GM12878 (cell line): ENCODE measurements around the gene COASY. TPM values are rescaled to one million over a fixed set of nuclear protein-coding genes. Genes with fewer than 3 reads are reported as not detected.

Source experiments
- ATAC-seq: fragments of 200-7000 bp; cut with Tn5 transposase; 3 replicates; pipeline ENCODE4 v1.9.1; 2020; ENCODE audit warnings: mild to moderate bottlenecking, moderate library complexity
- BruUV-seq: library from RNA; stranded (reverse); fragments of 400-500 nt; replicated peaks from 2 replicates; lab custom pipeline; 2021; lab: Mats Ljungman, UMichigan
- CTCF ChIA-PET: fragments of 300-600 bp; sonication (Branson Sonifier 250); formaldehyde crosslinking; extraction: SDS; loops from one replicate; lab custom pipeline; 2021; ENCODE audit warnings: inconsistent platforms; lab: Yijun Ruan, JAX
- POLR2A ChIA-PET: fragments of 350-600 bp; formaldehyde crosslinking; extraction: SDS; loops from one replicate; lab custom pipeline; 2021; ENCODE audit warnings: inconsistent platforms; lab: Charles Lee
- RAD21 ChIA-PET: fragments of 300-600 bp; sonication (Branson Sonifier 250); formaldehyde crosslinking; loops from one replicate; lab custom pipeline; 2023; ENCODE audit warnings: antibody characterized with exemption; ENCODE audit not compliant: unreplicated experiment; lab: Charles Lee
- SMC1A ChIA-PET: fragments of 300-600 bp; sonication (Branson Sonifier 250); formaldehyde crosslinking; loops from one replicate; lab custom pipeline; 2023; ENCODE audit not compliant: unreplicated experiment, uncharacterized antibody; lab: Charles Lee
- DNase-seq: peaks from one replicate; pipeline ENCODE4 v3.0.0-alpha.2; 2011; ENCODE audit warnings: low read depth, low spot score
- FAIRE-seq: peaks from 3 replicates; lab custom pipeline; 2011; peaks lifted over from hg19 to GRCh38; lab: Jason Lieb, UNC
- H2AFZ ChIP-seq: 2 replicates; pipeline ENCODE4 v1.6.0; 2011; ENCODE audit warnings: low read depth, low read length, control low read depth; ENCODE audit not compliant: control insufficient read depth
- H3K27ac ChIP-seq: 2 replicates; pipeline ENCODE4 v1.5.1; 2011; ENCODE audit warnings: control low read depth; ENCODE audit not compliant: control insufficient read depth, insufficient read depth
- H3K27me3 ChIP-seq, 2 experiments: replicated peaks in 1 of 2; 2 replicates each; pipeline versions ENCODE4 v1.6.0 to v1.6.1; 2011; ENCODE audit warnings: low read length in 1 of 2; ENCODE audit not compliant: control insufficient read depth in 2 of 2, insufficient read depth in 2 of 2
- H3K36me3 ChIP-seq, 2 experiments: 2 replicates each; pipeline ENCODE4 v1.5.1; 2011; ENCODE audit warnings: low read length in 1 of 2; ENCODE audit not compliant: control insufficient read depth in 2 of 2, insufficient read depth in 2 of 2
- H3K4me1 ChIP-seq: 2 replicates; pipeline ENCODE4 v1.6.1; 2011; ENCODE audit warnings: mild to moderate bottlenecking, low read length, moderate library complexity, mixed read lengths; ENCODE audit not compliant: control insufficient read depth, insufficient read depth
- H3K4me2 ChIP-seq: 2 replicates; pipeline ENCODE4 v1.6.0; 2011; ENCODE audit warnings: control low read depth; ENCODE audit not compliant: control insufficient read depth, insufficient read depth
- H3K4me3 ChIP-seq: fragments of 200-600 bp; sonication (generic); 2 replicates; pipeline ENCODE4 v1.5.1; 2016
- H3K79me2 ChIP-seq: 2 replicates; pipeline ENCODE4 v1.6.0; 2011; ENCODE audit warnings: low read length; ENCODE audit not compliant: control insufficient read depth, insufficient read depth
- H3K9ac ChIP-seq: 2 replicates; pipeline ENCODE4 v1.8.0; 2011; ENCODE audit warnings: low read length, control low read depth, mixed read lengths; ENCODE audit not compliant: control insufficient read depth, insufficient read depth
- H3K9me3 ChIP-seq: replicated peaks from 3 replicates; pipeline ENCODE4 v1.5.1; 2011; ENCODE audit warnings: mild to moderate bottlenecking, low read length; ENCODE audit not compliant: control insufficient read depth, insufficient read depth
- H4K20me1 ChIP-seq: 2 replicates; pipeline ENCODE4 v1.6.0; 2011; ENCODE audit not compliant: control insufficient read depth, insufficient read depth
- BRCA1 ChIP-seq: IDR thresholded peaks from 2 replicates; pipeline ENCODE4 v1.6.1; 2011; ENCODE audit warnings: low read depth, low read length, improper control_type of control experiment
- CHD4 ChIP-seq: fragments of 200-600 bp; sonication (generic); IDR thresholded peaks from 2 replicates; pipeline ENCODE4 v1.6.1; 2016; ENCODE audit warnings: mild to moderate bottlenecking
- FOS ChIP-seq: IDR thresholded peaks from 3 replicates; pipeline ENCODE4 v1.6.1; 2011; ENCODE audit warnings: borderline replicate concordance; ENCODE audit not compliant: insufficient read length; ENCODE audit errors: extremely low read depth
- SKIL ChIP-seq: fragments of 450-650 bp; IDR thresholded peaks from 2 replicates; pipeline ENCODE4 v1.6.1; 2017; ENCODE audit warnings: mild to moderate bottlenecking, low read depth, inconsistent platforms; ENCODE audit not compliant: poor library complexity, severe bottlenecking
- WGBS: methylation state at CpG from one replicate; pipeline ENCODE4 v1.1.6; 2016; ENCODE audit warnings: low lambda C conversion rate; ENCODE audit not compliant: insufficient replicate concordance, insufficient coverage; ENCODE audit errors: missing lambda C conversion rate; 5-methylcytosine and 5-hydroxymethylcytosine counted together
- in situ Hi-C: fragments of 300-500 bp; cut with MboI; formaldehyde crosslinking; loops from 9 replicates; pipeline ENCODE4 v1.14.3; 2018; ENCODE audit warnings: mixed read lengths
- intact Hi-C: fragments of 100-400 bp; cut with micrococcal nuclease; formaldehyde crosslinking; loops from one replicate; pipeline ENCODE4 v1.14.2; 2022; ENCODE audit not compliant: unreplicated experiment
- microRNA-seq: library from miRNA; unstranded; fragments of <30 nt; microRNA quantifications from one replicate; pipeline ENCODE4, GENCODE V29; 2018
- polyA plus RNA-seq, 11 experiments: library from polyadenylated mRNA; depleted of rRNA in 4 of 11; unstranded in 6 of 11; stranded (reverse) in 5 of 11; fragments of >200 nt; fragmentation: Nextera tagmentation in 4 of 11; fragmentation: Illumina TruSeq in 1 of 11; extraction: Ambion mirVana in 4 of 11; extraction: Trizol in 1 of 11; gene quantifications; 1 replicate in 1 of 11; 2 replicates in 10 of 11; pipeline versions ENCODE4 v1.2.1 to v1.2.3, GENCODE V29; 2011 to 2016; ENCODE audit warnings: inconsistent platforms in 2 of 11, missing spikeins in 2 of 11, low read depth in 1 of 11
- total RNA-seq, 4 experiments: library from RNA; depleted of rRNA in 3 of 4; stranded (reverse); fragments of >200 nt in 3 of 4; fragmentation: Illumina TruSeq in 1 of 4; extraction: Trizol in 1 of 4; gene quantifications; 2 replicates each; pipeline versions ENCODE4 v1.2.1 to v1.2.3, GENCODE V29; 2013 to 2021

The COASY gene
- total and polyA plus RNA-seq, 10 of the 15 experiments (the other 5 are each of a cell fraction or from before 2014, with no cell fraction given), result 18.6 to 93.9 (median 43.2) TPM

GRCh38 chr17:42613699-42614295 lies 51.8 kb downstream of the COASY start:
- Histone ChIP-seq H3K27ac (no peak overlapping the region), H4K20me1 (no peaks in the 10 kb centered on the region), H3K27me3 (no peaks in the 10 kb centered on the region), H3K36me3 (peaks cover 9 to 22% of the 10 kb centered on the region in 2 experiments), H3K9me3 (no peaks in the 10 kb centered on the region), H2AFZ (no peak overlapping the region), H3K4me2 (no peak overlapping the region), H3K9ac (no peak overlapping the region), H3K4me3 (no peak overlapping the region), H3K4me1 (peaks cover 14% of the 10 kb centered on the region), H3K79me2 (peaks cover 17% of the 10 kb centered on the region)
- ChIA-PET POLR2A (interaction anchor here (0.7 kb wide), 1 partner anchor 26 kb away, joined by 4 read pairs; no protein-coding TSS in a partner anchor), SMC1A (no interaction called here), RAD21 (interaction anchor here (1.0 kb wide), 1 partner anchor 9 kb away, joined by 3 read pairs; no protein-coding TSS in a partner anchor), CTCF (no interaction called here)
- in situ Hi-C loops (loop anchor here (25.0 kb wide), 1 partner anchor 599 kb away; the partner anchor contains the start of gene TMEM106A), intact Hi-C loops (no loop called here)
- no TSS peak for BruUV-seq
- ATAC-seq (no peak), FAIRE-seq (no peak), DNase-seq (no peak)
- 99% methylated on average over 17 of the region's 17 CpGs for WGBS
- TF ChIP-seq SKIL (no peak), CHD4 (no peak), BRCA1 (no peak), FOS (no peak)

Small RNAs within 50 kb of the gene (microRNA-seq; reads per million reads assigned to microRNA genes)
- 14.7 reads per million, percentile 49 among the genes with 10 or more reads in this experiment for gene MIR5010

Other genes with a start within 250 kb of the COASY start
Only the 7 nearest of the 19 such genes appear.
- 19.0 and 23.1 TPM in 2 replicates for gene NAGLU, start 25.9 kb upstream of the COASY start, total RNA-seq (2014; rRNA removed)
- 8.2 and 8.5 TPM in 2 replicates for gene NAGLU, start 25.9 kb upstream of the COASY start, total RNA-seq (2014; rRNA removed; fragmentation: Illumina TruSeq; extraction: Trizol)
- 25.8 and 27.4 TPM in 2 replicates for gene NAGLU, start 25.9 kb upstream of the COASY start, total RNA-seq (2021)
- 4.6 and 9.3 TPM in 2 replicates for gene NAGLU, start 25.9 kb upstream of the COASY start, polyA plus RNA-seq (2011; rRNA removed)
- gene NAGLU, start 25.9 kb upstream of the COASY start, polyA plus RNA-seq (2014; fragmentation: Illumina TruSeq; extraction: Trizol), result 2.4 and 6.8 TPM in 2 replicates
- under 1 TPM; 0.23 to 0.69 TPM for gene NAGLU, start 25.9 kb upstream of the COASY start, polyA plus RNA-seq (2014; fragmentation: Nextera tagmentation; extraction: Ambion mirVana)
- 27.5 and 34.8 TPM in 2 replicates for gene NAGLU, start 25.9 kb upstream of the COASY start, polyA plus RNA-seq (2014; rRNA removed)
- gene NAGLU, start 25.9 kb upstream of the COASY start, polyA plus RNA-seq (2016; fragmentation: Nextera tagmentation; extraction: Ambion mirVana), result 10 to 100 TPM in 1 of 2 experiments, 1 to 10 TPM in 1; 2.9 to 19.6 TPM
- 0.44 and 1.1 TPM in 2 replicates for gene HSD17B1, start 9.2 kb upstream of the COASY start, total RNA-seq (2014; rRNA removed)
- 0.14 and 0.36 TPM in 2 replicates for gene HSD17B1, start 9.2 kb upstream of the COASY start, total RNA-seq (2014; rRNA removed; fragmentation: Illumina TruSeq; extraction: Trizol)
- gene HSD17B1, start 9.2 kb upstream of the COASY start, total RNA-seq (2021), result 0.61 and 0.67 TPM in 2 replicates
- 0.19 and 0.29 TPM in 2 replicates for gene HSD17B1, start 9.2 kb upstream of the COASY start, polyA plus RNA-seq (2011; rRNA removed)
- gene HSD17B1, start 9.2 kb upstream of the COASY start, polyA plus RNA-seq (2014; fragmentation: Illumina TruSeq; extraction: Trizol), result 0.06 and 0.15 TPM in 2 replicates
- under 1 TPM; 0.21 to 0.26 TPM for gene HSD17B1, start 9.2 kb upstream of the COASY start, polyA plus RNA-seq (2014; fragmentation: Nextera tagmentation; extraction: Ambion mirVana)
- 0.22 and 0.47 TPM in 2 replicates for gene HSD17B1, start 9.2 kb upstream of the COASY start, polyA plus RNA-seq (2014; rRNA removed)
- gene HSD17B1, start 9.2 kb upstream of the COASY start, polyA plus RNA-seq (2016; fragmentation: Nextera tagmentation; extraction: Ambion mirVana), result 1 to 10 TPM in 1 of 2 experiments, under 1 TPM in 1; 0.73 to 1.1 TPM
- gene MLX, start 5.0 kb downstream of the COASY start, total RNA-seq (2014; rRNA removed), result 37.1 and 39.5 TPM in 2 replicates
- gene MLX, start 5.0 kb downstream of the COASY start, total RNA-seq (2014; rRNA removed; fragmentation: Illumina TruSeq; extraction: Trizol), result 34.1 and 34.4 TPM in 2 replicates
- 38.3 and 41.5 TPM in 2 replicates for gene MLX, start 5.0 kb downstream of the COASY start, total RNA-seq (2021)
- gene MLX, start 5.0 kb downstream of the COASY start, polyA plus RNA-seq (2011; rRNA removed), result 41.2 and 48.9 TPM in 2 replicates
- gene MLX, start 5.0 kb downstream of the COASY start, polyA plus RNA-seq (2014; fragmentation: Illumina TruSeq; extraction: Trizol), result 59.2 and 61.1 TPM in 2 replicates
- 10 to 100 TPM; 38.3 to 49.1 TPM for gene MLX, start 5.0 kb downstream of the COASY start, polyA plus RNA-seq (2014; fragmentation: Nextera tagmentation; extraction: Ambion mirVana)
- gene MLX, start 5.0 kb downstream of the COASY start, polyA plus RNA-seq (2014; rRNA removed), result 65.0 and 66.1 TPM in 2 replicates
- gene MLX, start 5.0 kb downstream of the COASY start, polyA plus RNA-seq (2016; fragmentation: Nextera tagmentation; extraction: Ambion mirVana), result 10 to 100 TPM; 40.6 to 47.4 TPM
- 17.4 and 18.7 TPM in 2 replicates for gene PSMC3IP, start 15.6 kb downstream of the COASY start, total RNA-seq (2014; rRNA removed)
- gene PSMC3IP, start 15.6 kb downstream of the COASY start, total RNA-seq (2014; rRNA removed; fragmentation: Illumina TruSeq; extraction: Trizol), result 12.0 and 12.1 TPM in 2 replicates
- gene PSMC3IP, start 15.6 kb downstream of the COASY start, total RNA-seq (2021), result 14.7 and 18.0 TPM in 2 replicates
- 13.5 and 15.0 TPM in 2 replicates for gene PSMC3IP, start 15.6 kb downstream of the COASY start, polyA plus RNA-seq (2011; rRNA removed)
- 25.9 and 28.5 TPM in 2 replicates for gene PSMC3IP, start 15.6 kb downstream of the COASY start, polyA plus RNA-seq (2014; fragmentation: Illumina TruSeq; extraction: Trizol)
- 1 to 10 TPM; 6.8 to 7.1 TPM for gene PSMC3IP, start 15.6 kb downstream of the COASY start, polyA plus RNA-seq (2014; fragmentation: Nextera tagmentation; extraction: Ambion mirVana)
- 24.8 and 26.8 TPM in 2 replicates for gene PSMC3IP, start 15.6 kb downstream of the COASY start, polyA plus RNA-seq (2014; rRNA removed)
- gene PSMC3IP, start 15.6 kb downstream of the COASY start, polyA plus RNA-seq (2016; fragmentation: Nextera tagmentation; extraction: Ambion mirVana), result 10 to 100 TPM; 33.1 to 34.5 TPM
- gene RETREG3, start 47.2 kb downstream of the COASY start, total RNA-seq (2014; rRNA removed), result 38.9 and 42.8 TPM in 2 replicates
- gene RETREG3, start 47.2 kb downstream of the COASY start, total RNA-seq (2014; rRNA removed; fragmentation: Illumina TruSeq; extraction: Trizol), result 28.7 and 28.9 TPM in 2 replicates
- gene RETREG3, start 47.2 kb downstream of the COASY start, total RNA-seq (2021), result 47.6 and 50.3 TPM in 2 replicates
- 34.9 and 50.6 TPM in 2 replicates for gene RETREG3, start 47.2 kb downstream of the COASY start, polyA plus RNA-seq (2011; rRNA removed)
- gene RETREG3, start 47.2 kb downstream of the COASY start, polyA plus RNA-seq (2014; fragmentation: Illumina TruSeq; extraction: Trizol), result 20.5 and 23.3 TPM in 2 replicates
- gene RETREG3, start 47.2 kb downstream of the COASY start, polyA plus RNA-seq (2014; fragmentation: Nextera tagmentation; extraction: Ambion mirVana), result 1 to 10 TPM; 7.0 to 9.0 TPM
- 21.5 and 21.7 TPM in 2 replicates for gene RETREG3, start 47.2 kb downstream of the COASY start, polyA plus RNA-seq (2014; rRNA removed)
- 10 to 100 TPM; 26.8 to 27.8 TPM for gene RETREG3, start 47.2 kb downstream of the COASY start, polyA plus RNA-seq (2016; fragmentation: Nextera tagmentation; extraction: Ambion mirVana)
- 103 and 115 TPM in 2 replicates for gene TUBG1, start 47.5 kb downstream of the COASY start, total RNA-seq (2014; rRNA removed)
- 58.3 and 69.9 TPM in 2 replicates for gene TUBG1, start 47.5 kb downstream of the COASY start, total RNA-seq (2014; rRNA removed; fragmentation: Illumina TruSeq; extraction: Trizol)
- gene TUBG1, start 47.5 kb downstream of the COASY start, total RNA-seq (2021), result 120 and 126 TPM in 2 replicates
- gene TUBG1, start 47.5 kb downstream of the COASY start, polyA plus RNA-seq (2011; rRNA removed), result 25.8 and 43.3 TPM in 2 replicates
- 66.1 and 121 TPM in 2 replicates for gene TUBG1, start 47.5 kb downstream of the COASY start, polyA plus RNA-seq (2014; fragmentation: Illumina TruSeq; extraction: Trizol)
- 10 to 100 TPM; 40.0 to 40.3 TPM for gene TUBG1, start 47.5 kb downstream of the COASY start, polyA plus RNA-seq (2014; fragmentation: Nextera tagmentation; extraction: Ambion mirVana)
- 100.0 and 110 TPM in 2 replicates for gene TUBG1, start 47.5 kb downstream of the COASY start, polyA plus RNA-seq (2014; rRNA removed)
- 100 to 1,000 TPM; 216 to 256 TPM for gene TUBG1, start 47.5 kb downstream of the COASY start, polyA plus RNA-seq (2016; fragmentation: Nextera tagmentation; extraction: Ambion mirVana)
- gene TUBG2, start 97.1 kb downstream of the COASY start, total RNA-seq (2014; rRNA removed), result 6.0 and 6.8 TPM in 2 replicates
- 3.8 and 4.7 TPM in 2 replicates for gene TUBG2, start 97.1 kb downstream of the COASY start, total RNA-seq (2014; rRNA removed; fragmentation: Illumina TruSeq; extraction: Trizol)
- 7.7 and 9.1 TPM in 2 replicates for gene TUBG2, start 97.1 kb downstream of the COASY start, total RNA-seq (2021)
- 12.4 and 14.4 TPM in 2 replicates for gene TUBG2, start 97.1 kb downstream of the COASY start, polyA plus RNA-seq (2011; rRNA removed)
- 5.8 and 8.8 TPM in 2 replicates for gene TUBG2, start 97.1 kb downstream of the COASY start, polyA plus RNA-seq (2014; fragmentation: Illumina TruSeq; extraction: Trizol)
- 1 to 10 TPM; 1.2 to 1.8 TPM for gene TUBG2, start 97.1 kb downstream of the COASY start, polyA plus RNA-seq (2014; fragmentation: Nextera tagmentation; extraction: Ambion mirVana)
- 11.3 and 12.5 TPM in 2 replicates for gene TUBG2, start 97.1 kb downstream of the COASY start, polyA plus RNA-seq (2014; rRNA removed)
- gene TUBG2, start 97.1 kb downstream of the COASY start, polyA plus RNA-seq (2016; fragmentation: Nextera tagmentation; extraction: Ambion mirVana), result 10 to 100 TPM; 11.3 to 11.9 TPM